HG02938 (cell line): ENCODE data around the gene RASA3.

ENCODE experiments used
- ATAC-seq: cut with Tn5 transposase; IDR thresholded peaks from one replicate; pipeline ENCODE4 v1.9.1; 2021; ENCODE audit warnings: mild to moderate bottlenecking, moderate library complexity; ENCODE audit not compliant: unreplicated experiment

RASA3 gene

GRCh38 chr13:113929628-113930615, 202.5 kb downstream of the RASA3 start:
- ATAC-seq: no peak

GRCh38 chr13:113928685-113929627, 203.5 kb downstream of the RASA3 start:
- no peak for ATAC-seq
